ENCODE data around the gene MUCL1.

GRCh38 chr12:54891717-54892478, 37.6 kb downstream of the MUCL1 start:
- TF ChIP-seq CTCF (IDR thresholded peaks at IDR 0.05; ENCODE audit: low read depth, low read length, poor library complexity, severe bottlenecking), result no peak
- TF ChIP-seq EZH2phosphoT487 (IDR thresholded peaks at IDR 0.05; ENCODE audit: borderline replicate concordance, low read length), result no peak

Data from DOHH2 (cell line).